Stimulated activated CD4-positive, alpha-beta T cell treated with anti-CD3 and anti-CD28 coated beads, Interleukin-4, amount 100 ng/mL, for 4 hours (primary cell): ENCODE measurements around the gene HHIP.

Experiments
- DNase-seq, 2 experiments: peaks; one replicate each; pipeline ENCODE4 v3.0.0-alpha.2; 2020

HHIP gene

GRCh38 chr4:144658015-144658567 lies 12.1 kb downstream of the HHIP start:
- DNase-seq = no peak

DNA sequence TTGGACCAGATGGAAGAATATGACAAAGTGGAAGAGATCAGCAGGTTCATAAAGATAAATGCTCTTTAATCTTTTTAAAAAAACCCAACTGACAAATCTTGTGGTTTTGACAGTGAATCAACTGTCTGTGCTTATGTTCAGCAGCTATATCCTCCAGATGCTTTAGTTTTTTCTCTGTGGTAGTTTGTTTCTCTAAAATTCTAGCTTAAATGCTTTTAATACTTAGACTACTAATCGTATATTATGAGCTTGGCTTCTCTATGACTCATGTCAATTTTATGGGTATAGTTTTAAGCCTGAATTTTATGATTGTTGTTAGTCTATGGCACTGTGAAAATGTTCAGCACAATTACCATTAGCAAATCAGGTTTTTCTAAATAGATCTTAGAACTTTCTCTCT lies 12.9 kb downstream of the HHIP start:
- no peak for DNase-seq

DNA sequence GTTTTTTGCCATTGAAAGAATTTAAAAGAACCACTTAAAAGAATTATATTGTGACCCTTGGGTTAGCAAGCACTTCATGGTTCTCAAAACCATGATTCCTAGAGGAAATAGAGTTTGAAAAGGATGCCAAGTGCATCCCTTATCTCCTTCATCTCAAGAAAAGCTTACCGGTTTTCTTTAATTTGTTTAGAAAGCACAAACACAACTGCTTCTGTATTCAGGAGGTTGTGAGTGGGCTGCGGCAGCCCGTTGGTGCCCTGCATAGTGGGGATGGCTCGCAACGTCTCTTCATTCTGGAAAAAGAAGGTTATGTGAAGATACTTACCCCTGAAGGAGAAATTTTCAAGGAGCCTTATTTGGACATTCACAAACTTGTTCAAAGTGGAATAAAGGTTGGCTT lies 13.5 kb downstream of the HHIP start:
- DNase-seq = no peak

DNA sequence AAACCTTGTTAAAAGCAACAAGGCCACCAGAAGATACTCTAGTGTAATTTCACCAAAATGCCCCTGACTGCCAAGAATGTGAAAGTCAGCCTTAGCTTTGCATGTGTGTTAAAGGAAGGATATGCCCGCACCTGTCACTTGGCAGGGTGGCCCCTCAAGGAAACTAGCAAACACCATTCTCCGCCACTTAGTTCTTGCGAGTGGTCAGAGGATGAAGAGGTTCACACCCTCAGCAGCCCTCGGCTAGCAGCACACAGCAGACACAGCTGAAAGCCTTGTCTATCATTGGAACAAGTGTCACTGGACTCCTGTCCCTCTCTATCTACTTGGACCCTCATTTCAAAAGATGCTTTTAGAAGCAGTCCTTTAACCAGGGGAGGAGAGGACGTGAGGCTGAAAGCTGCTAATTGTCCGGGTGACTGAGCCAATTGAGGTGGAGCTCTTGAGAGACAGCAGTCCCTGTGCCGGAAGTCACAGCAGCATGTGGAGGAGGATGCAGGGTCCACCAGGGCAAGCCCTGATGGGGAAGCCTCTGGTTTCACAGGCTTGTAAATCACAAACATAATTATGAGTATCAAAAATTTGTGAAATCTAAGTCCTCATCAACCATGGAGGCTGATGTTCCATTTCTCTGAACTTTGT lies 18.0 kb downstream of the HHIP start:
- DNase-seq = no peak

DNA sequence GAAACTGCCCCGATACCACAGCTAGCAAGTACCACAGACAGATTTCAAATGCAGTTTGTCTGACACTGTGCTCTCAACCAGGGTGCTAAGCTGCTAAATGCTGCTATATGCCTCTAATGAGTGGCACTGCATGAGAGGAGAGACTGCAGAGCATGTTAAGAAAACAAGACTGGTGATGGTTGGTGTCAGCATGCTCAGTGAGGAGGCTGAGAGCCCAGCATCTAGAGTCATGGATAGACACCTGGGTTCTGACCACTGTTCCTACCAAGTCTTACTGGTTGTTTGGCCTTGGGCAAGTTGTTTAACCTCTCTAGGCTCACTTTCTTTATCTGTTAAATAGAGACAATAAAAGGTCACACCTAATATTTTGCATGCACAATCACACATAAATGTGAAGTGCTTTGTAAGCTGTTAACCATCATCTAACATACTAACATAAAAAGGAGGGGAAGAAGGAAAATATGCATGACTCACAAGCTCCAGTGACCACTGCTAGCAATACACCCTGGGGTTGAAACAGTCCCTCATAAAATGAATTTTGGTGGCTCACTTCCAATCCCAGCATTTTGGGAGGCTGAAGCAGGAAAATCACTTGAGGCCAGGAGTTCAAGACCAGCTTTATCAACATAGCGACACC lies 20.7 kb downstream of the HHIP start:
- no peak for DNase-seq

DNA sequence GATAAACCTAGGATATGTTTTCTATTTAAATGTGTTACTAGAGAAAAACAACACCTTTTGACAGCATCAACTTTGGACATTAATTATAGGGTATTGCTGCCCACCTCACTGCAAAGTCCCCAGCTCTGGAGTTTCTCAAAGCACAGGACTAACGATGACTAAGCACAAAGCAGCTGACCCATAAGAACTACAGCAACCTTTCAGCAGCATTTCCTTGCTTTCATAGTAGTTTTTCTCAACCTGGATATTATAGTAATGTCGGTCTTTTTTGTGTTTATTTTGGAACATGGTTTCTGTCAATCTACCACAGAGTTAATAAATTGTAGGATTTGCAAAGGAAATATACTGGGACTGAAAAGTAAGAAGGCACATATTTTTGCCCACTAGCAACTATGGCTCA lies 21.5 kb downstream of the HHIP start:
- DNase-seq = no peak

DNA sequence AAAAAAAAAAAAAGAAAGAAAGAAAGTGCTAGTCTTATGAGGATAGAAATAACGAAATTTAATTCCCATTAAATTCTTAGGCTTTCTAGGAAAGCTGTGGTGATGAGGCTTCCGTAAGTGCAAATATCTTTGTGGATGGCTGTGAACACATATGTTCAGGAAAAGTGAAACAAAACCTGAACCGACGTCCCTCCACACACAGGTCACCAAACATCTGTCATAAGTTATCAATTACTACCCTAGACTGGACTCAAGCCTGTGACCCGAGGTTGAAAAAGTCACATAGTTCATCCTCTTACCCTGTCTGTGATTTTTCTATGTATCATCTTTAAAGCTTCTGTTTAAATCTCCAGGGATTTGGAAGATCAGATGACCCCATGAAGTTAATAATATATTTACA lies 24.8 kb downstream of the HHIP start:
- DNase-seq = no peak

- DNase-seq = no peak
Observed at GRCh38 chr4:144674711-144675110, 28.8 kb downstream of the HHIP start.

DNA sequence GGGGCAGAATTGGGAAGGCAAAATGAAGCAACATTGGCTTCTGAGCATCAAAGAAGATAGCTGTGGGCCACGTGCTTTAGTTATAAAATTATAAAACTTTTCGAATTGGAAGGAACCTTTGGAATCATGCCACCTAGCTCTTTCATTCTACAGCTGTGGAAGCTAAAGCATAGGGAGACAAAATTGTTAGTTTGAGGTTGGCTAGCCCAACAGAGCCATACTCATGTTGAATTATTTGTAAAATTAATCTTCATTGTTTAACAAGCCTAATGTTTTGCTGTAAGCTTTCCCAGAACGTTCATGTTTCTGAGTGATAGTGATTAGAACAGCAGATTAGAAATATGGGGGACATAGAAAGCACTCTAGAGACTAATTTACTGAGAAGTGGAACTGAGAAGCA lies 35.9 kb downstream of the HHIP start:
- no peak for DNase-seq

DNA sequence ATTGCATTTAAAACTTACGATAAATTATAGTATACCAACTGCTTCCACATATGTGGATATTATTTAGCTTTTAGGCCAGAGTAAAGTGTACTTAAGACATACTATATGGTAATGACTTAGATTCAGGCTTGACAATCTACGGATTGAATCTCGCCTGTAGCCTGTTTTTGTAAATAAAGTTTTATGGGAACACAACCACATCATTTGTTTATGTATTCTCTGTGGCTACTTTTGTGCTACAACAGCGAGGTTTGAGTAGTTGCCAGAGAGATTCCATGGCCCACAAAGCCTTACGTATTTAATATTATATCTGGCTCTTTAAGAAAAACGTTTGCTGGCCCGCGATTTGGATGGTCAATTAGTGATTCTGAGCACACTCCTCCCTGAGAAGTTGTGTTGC lies 37.6 kb downstream of the HHIP start:
- DNase-seq = no peak

GRCh38 chr4:144685911-144686310 lies 40.0 kb downstream of the HHIP start:
- no peak for DNase-seq

DNA sequence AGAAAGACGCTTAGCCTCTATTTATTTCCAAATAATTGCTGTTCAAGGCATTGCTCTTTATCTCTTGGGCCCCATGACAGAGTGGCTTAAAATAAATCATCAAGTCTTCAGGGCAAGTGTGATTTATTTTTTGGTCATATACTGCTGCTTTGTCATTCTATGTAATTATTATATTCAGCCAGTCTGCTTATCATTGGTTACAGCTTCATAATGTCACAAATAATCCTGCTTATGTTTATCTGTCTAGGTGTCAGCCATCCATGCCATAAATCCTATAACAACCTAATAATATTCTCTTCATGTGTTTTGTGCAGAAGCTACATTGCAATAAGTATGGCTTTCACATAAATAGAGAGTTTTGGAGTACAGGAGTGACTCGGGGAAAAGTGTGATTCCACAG lies 41.0 kb downstream of the HHIP start:
- DNase-seq = no peak

- DNase-seq = no peak
Observed at GRCh38 chr4:144687466-144687865, 41.5 kb downstream of the HHIP start.

DNA sequence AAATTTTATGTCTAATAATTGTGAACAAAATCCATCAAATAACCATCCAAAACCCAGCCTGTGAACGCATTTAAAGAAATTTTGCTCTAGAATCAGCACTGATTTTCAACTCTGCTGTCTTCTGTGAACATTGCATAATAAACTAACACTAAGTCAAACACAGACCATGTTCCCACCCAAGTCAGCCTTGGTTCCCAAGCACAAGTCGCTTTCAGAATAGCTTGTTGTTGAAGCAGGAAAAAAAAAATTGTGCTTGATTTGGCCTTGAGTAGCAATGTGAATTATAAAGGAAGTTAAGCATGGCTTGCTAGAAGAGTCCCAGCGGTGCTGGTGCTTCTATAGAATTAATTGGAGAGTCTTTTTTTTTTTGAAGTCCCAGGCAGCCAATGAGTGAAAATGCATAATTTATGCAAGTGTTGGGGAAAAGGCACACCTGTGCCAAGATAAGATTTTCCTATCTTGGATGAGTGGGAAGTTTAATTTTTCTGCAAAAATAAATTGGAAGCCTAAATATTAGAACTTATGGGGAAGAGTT lies 42.1 kb downstream of the HHIP start:
- no peak for DNase-seq

DNA sequence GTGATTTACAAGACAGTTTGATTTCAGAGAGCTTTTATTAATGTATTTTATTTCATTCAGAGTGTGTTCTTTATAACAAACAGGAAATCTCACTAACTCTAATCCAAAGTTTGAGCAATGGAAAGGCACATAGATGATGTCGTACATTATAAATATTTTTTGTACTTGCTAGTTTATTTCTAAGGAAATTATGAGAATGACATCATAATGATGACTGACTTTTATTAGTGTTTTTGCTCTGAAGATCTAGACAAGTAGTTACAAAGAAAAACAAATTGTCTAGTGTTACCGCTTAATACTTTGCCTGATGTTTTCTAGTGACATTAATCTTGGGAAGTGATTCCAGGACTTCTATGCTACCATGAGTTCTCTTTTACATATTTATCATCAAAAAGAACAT lies 43.2 kb downstream of the HHIP start:
- no peak for DNase-seq

DNA sequence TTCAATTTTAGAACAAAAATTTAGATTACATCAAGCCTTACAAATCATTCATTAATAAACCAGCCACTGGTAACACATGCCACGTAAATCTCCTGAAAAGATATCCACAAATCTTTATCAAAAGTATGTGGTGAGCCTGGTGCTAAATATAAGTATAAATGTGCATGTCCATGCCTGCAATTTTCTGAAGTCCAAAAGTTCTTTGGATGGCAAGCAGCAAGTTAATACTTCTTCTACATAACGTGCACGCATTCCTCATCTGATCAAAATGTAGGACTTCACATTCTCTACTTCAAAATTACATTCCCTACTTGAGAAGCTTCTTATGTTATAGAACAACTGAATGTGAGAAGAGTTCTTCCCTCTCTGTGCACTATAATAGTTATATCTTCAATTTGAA lies 49.8 kb downstream of the HHIP start:
- DNase-seq = no peak

DNA sequence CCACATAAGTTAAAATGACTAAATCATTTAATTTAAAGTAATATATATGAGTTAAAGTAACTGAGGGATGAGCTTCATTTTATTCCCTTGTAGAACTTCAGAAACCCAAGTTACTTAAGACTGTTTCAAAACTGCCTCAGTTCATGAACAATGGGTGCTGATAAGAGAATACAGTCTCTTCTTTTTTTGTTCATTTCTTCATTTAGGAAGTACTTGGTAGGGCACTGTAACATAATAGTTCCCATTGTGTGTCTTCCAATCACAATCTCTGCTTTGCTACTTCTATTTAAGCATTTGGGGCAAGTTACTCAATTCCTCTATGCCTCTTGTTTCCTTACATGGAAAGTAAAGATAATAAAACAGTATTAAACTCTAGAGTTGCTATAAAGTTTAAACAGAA lies 50.4 kb downstream of the HHIP start:
- no peak for DNase-seq

- no peak for DNase-seq
Observed at GRCh38 chr4:144699565-144699964, 53.6 kb downstream of the HHIP start.

GRCh38 chr4:144701683-144702233 lies 55.8 kb downstream of the HHIP start:
- DNase-seq = no peak

- DNase-seq = no peak
Observed at GRCh38 chr4:144703494-144703893, 57.5 kb downstream of the HHIP start.

DNA sequence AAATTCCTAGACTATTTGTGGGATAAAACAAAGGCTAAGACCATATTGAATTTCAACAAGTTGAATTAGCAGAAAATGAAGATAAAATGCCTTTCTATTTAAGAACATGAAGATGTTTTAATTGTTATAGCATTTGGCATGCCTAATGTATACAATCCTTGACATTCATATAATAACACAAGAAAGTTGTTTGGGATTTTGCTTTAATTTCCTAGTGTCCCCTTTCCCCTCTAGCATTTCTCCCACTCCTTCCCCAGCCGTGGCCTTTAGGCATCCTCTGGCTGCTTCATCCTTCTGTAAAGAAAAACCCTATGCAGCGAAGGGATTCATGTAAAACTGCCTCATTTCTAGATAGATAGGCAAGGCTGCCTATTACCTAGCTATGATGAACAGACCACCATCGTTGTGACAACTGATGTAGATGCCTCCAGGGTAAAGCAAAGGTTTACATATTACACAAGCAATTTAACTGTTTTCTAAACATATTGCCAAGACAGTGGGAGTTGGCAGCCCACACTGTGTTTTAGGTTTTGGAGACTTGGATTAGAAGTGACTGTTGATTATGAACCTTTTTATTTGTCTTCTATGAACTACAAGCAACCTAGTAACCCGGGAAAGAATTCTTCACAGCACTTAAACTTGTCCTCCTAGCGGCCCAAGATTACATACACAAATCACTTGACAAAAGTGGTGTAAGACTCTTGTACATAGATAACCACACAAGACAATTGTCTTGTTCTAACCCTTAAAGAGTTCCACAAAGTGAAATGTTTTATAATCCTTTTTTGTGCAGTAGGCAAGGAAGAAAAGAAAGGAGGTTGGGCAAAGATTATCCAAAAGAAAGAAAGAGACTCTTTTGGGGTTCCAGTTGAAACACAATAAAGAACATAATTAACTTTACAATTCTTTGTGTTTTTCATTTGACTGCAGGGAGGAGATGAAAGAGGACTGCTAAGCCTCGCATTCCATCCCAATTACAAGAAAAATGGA lies 59.9 kb downstream of the HHIP start:
- no peak for DNase-seq

DNA sequence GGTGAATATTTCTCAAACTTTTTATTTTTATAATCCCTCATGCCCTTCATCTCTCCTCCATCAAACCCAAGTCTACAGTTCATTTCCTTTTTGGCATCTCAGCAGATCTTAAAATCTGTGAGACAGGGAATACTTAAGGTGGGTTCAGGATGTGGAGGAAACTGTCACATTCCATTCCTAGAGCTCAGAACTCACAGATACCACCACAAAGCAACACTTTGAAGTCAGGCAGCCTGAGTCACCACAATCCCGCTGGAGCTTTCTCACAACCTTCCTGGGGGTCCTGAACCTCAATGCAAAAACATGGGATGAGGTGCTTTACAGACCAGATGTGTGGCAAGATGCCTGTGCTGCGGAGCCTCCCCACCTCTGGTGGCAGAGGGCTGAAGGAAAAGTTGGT lies 63.2 kb downstream of the HHIP start:
- no peak for DNase-seq
